ENCODE data around the gene COG3. TPM values are rescaled to one million over a fixed set of nuclear protein-coding genes. Genes with fewer than 3 reads are reported as not detected.

The COG3 gene
- total RNA-seq, 1 donor from 2014 or later, result 36.5 TPM

- Histone ChIP-seq H3K36me3 (ENCODE audit: control insufficient read depth in 3 of 3, insufficient read depth in 3 of 3, low read length in 3 of 3) (peaks cover 20 to 48% (median 48%) of the 10 kb centered on the region in 3 donors), H3K27ac (ENCODE audit: low read depth, low read length) (no peak overlapping the region)
Measured at GRCh38 chr13:45518525-45519245, 53.9 kb downstream of the COG3 start.

GRCh38 chr13:45519493-45519892 is 54.8 kb downstream of the COG3 start:
- H3K4me1 ChIP-seq (ENCODE audit: control insufficient read depth in 3 of 3, insufficient read depth in 3 of 3, low read length in 3 of 3), result no peaks in the 10 kb centered on the region
- no peak overlapping the region for H3K27ac ChIP-seq (ENCODE audit: low read depth, low read length)
- H3K9me3 ChIP-seq (ENCODE audit: control insufficient read depth in 3 of 3, low read length in 3 of 3), result no peaks in the 10 kb centered on the region
- no peaks in the 10 kb centered on the region for H3K27me3 ChIP-seq (ENCODE audit: control insufficient read depth in 3 of 3, insufficient read depth in 3 of 3, low read length in 3 of 3)
- H3K9ac ChIP-seq (ENCODE audit: low read depth in 1 of 3, low read length in 3 of 3), result no peak overlapping the region
- peaks cover 20 to 52% (median 48%) of the 10 kb centered on the region in 3 donors for H3K36me3 ChIP-seq (ENCODE audit: control insufficient read depth in 3 of 3, insufficient read depth in 3 of 3, low read length in 3 of 3)
- H3K4me3 ChIP-seq (ENCODE audit: low read length in 3 of 3), result no peak overlapping the region

More at GRCh38 chr13:45518525-45519245, 53.9 kb downstream of the COG3 start:
- Histone ChIP-seq H3K4me3 (ENCODE audit: low read length in 3 of 3) (no peak overlapping the region), H3K9ac (ENCODE audit: low read depth in 1 of 3, low read length in 3 of 3) (no peak overlapping the region), H3K4me1 (ENCODE audit: control insufficient read depth in 3 of 3, insufficient read depth in 3 of 3, low read length in 3 of 3) (no peaks in the 10 kb centered on the region), H3K27me3 (ENCODE audit: control insufficient read depth in 3 of 3, insufficient read depth in 3 of 3, low read length in 3 of 3) (no peaks in the 10 kb centered on the region), H3K9me3 (ENCODE audit: control insufficient read depth in 3 of 3, low read length in 3 of 3) (no peaks in the 10 kb centered on the region)

DNA sequence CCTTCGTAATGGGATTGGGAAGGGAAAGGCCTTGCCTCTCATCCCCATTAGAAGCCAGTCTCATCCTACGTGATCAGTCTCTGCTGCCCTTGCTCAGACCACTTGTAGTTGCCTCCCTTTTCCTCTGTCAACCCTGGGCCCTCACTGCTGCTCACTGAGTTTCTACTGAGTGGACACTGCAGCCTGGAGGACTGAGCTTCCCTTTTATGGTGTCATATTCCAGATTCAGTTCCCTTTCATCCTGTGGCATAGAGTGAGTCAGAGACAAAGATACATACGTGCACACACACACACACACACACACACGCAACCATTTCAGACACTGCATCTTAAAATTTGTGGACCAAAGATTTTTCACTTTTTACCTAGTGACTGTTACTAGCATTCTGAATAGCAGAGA is 56.6 kb downstream of the COG3 start:
- H3K27ac ChIP-seq (ENCODE audit: low read depth, low read length), result no peak overlapping the region
- no peak overlapping the region for H3K9ac ChIP-seq (ENCODE audit: low read depth in 1 of 3, low read length in 3 of 3)
- peaks cover 22 to 48% (median 39%) of the 10 kb centered on the region in 3 donors for H3K36me3 ChIP-seq (ENCODE audit: control insufficient read depth in 3 of 3, insufficient read depth in 3 of 3, low read length in 3 of 3)
- H3K27me3 ChIP-seq (ENCODE audit: control insufficient read depth in 3 of 3, insufficient read depth in 3 of 3, low read length in 3 of 3), result no peaks in the 10 kb centered on the region
- no peaks in the 10 kb centered on the region for H3K4me1 ChIP-seq (ENCODE audit: control insufficient read depth in 3 of 3, insufficient read depth in 3 of 3, low read length in 3 of 3)
- no peak overlapping the region for H3K4me3 ChIP-seq (ENCODE audit: low read length in 3 of 3)
- H3K9me3 ChIP-seq (ENCODE audit: control insufficient read depth in 3 of 3, low read length in 3 of 3), result no peaks in the 10 kb centered on the region

- Histone ChIP-seq H3K4me3 (ENCODE audit: low read length in 3 of 3) (no peak overlapping the region), H3K36me3 (ENCODE audit: control insufficient read depth in 3 of 3, insufficient read depth in 3 of 3, low read length in 3 of 3) (peaks cover 19 to 47% (median 29%) of the 10 kb centered on the region in 3 donors), H3K9ac (ENCODE audit: low read depth in 1 of 3, low read length in 3 of 3) (no peak overlapping the region), H3K4me1 (ENCODE audit: control insufficient read depth in 3 of 3, insufficient read depth in 3 of 3, low read length in 3 of 3) (no peaks in the 10 kb centered on the region), H3K9me3 (ENCODE audit: control insufficient read depth in 3 of 3, low read length in 3 of 3) (no peaks in the 10 kb centered on the region), H3K27me3 (ENCODE audit: control insufficient read depth in 3 of 3, insufficient read depth in 3 of 3, low read length in 3 of 3) (no peaks in the 10 kb centered on the region), H3K27ac (ENCODE audit: low read depth, low read length) (no peak overlapping the region)
Measured at GRCh38 chr13:45522571-45522970, 57.8 kb downstream of the COG3 start.

GRCh38 chr13:45527699-45528462 is 63.1 kb downstream of the COG3 start:
- Histone ChIP-seq H3K36me3 (ENCODE audit: control insufficient read depth in 3 of 3, insufficient read depth in 3 of 3, low read length in 3 of 3) (peaks cover 9 to 47% (median 14%) of the 10 kb centered on the region in 3 donors), H3K27me3 (ENCODE audit: control insufficient read depth in 3 of 3, insufficient read depth in 3 of 3, low read length in 3 of 3) (no peaks in the 10 kb centered on the region), H3K27ac (ENCODE audit: low read depth, low read length) (no peak overlapping the region), H3K4me3 (ENCODE audit: low read length in 3 of 3) (no peak overlapping the region), H3K9ac (ENCODE audit: low read depth in 1 of 3, low read length in 3 of 3) (no peak overlapping the region), H3K4me1 (ENCODE audit: control insufficient read depth in 3 of 3, insufficient read depth in 3 of 3, low read length in 3 of 3) (no peaks in the 10 kb centered on the region), H3K9me3 (ENCODE audit: control insufficient read depth in 3 of 3, low read length in 3 of 3) (no peaks in the 10 kb centered on the region)

DNA sequence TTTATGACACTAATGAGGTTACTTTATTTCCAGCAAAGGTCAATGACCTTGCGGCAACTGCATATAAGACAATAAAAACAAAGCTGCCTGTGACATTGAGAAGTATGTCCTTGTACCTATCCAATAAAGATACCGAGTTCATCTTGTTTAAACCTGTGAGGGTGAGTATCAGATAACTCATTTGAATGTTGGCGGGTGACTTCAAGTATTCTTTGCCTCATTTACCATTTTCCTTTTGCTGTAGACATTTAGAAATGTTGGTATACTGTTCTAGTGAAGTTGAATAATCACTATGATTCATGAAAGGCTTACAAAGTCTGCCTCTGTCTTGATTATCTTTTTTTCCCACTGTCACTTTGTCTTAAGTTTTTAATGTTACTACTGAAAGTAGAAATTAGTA is 65.0 kb downstream of the COG3 start:
- Histone ChIP-seq H3K27me3 (ENCODE audit: control insufficient read depth in 3 of 3, insufficient read depth in 3 of 3, low read length in 3 of 3) (no peaks in the 10 kb centered on the region), H3K36me3 (ENCODE audit: control insufficient read depth in 3 of 3, insufficient read depth in 3 of 3, low read length in 3 of 3) (peaks cover 25 to 61% (median 33%) of the 10 kb centered on the region in 3 donors), H3K9me3 (ENCODE audit: control insufficient read depth in 3 of 3, low read length in 3 of 3) (no peaks in the 10 kb centered on the region), H3K4me1 (ENCODE audit: control insufficient read depth in 3 of 3, insufficient read depth in 3 of 3, low read length in 3 of 3) (no peaks in the 10 kb centered on the region), H3K27ac (ENCODE audit: low read depth, low read length) (no peak overlapping the region), H3K4me3 (ENCODE audit: low read length in 3 of 3) (no peak overlapping the region), H3K9ac (ENCODE audit: low read depth in 1 of 3, low read length in 3 of 3) (no peak overlapping the region)

DNA sequence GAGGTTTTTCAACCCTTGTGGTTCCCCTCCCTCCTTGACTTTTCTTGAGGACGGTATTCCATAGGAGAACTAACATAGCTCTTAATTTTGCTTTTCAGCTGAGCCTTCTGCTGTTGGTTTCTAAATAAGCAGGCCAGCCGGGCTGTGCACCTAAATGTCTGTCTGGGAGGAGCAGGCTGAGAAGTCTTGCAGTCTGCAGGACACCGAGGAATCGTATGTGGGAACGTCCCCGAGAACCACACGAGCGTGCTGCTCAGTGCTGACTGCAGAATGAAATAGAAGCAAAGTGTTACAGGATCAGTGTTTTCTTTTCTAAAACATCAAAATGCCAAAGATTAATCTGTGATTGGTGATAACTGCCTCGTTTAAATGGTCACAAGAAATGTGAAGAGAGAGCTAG is 69.9 kb downstream of the COG3 start:
- H3K4me3 ChIP-seq (ENCODE audit: low read length in 3 of 3), result no peak overlapping the region
- no peaks in the 10 kb centered on the region for H3K4me1 ChIP-seq (ENCODE audit: control insufficient read depth in 3 of 3, insufficient read depth in 3 of 3, low read length in 3 of 3)
- peaks cover 30 to 54% (median 38%) of the 10 kb centered on the region in 3 donors for H3K36me3 ChIP-seq (ENCODE audit: control insufficient read depth in 3 of 3, insufficient read depth in 3 of 3, low read length in 3 of 3)
- H3K27ac ChIP-seq (ENCODE audit: low read depth, low read length), result no peak overlapping the region
- no peak overlapping the region for H3K9ac ChIP-seq (ENCODE audit: low read depth in 1 of 3, low read length in 3 of 3)
- no peaks in the 10 kb centered on the region for H3K27me3 ChIP-seq (ENCODE audit: control insufficient read depth in 3 of 3, insufficient read depth in 3 of 3, low read length in 3 of 3)
- no peaks in the 10 kb centered on the region for H3K9me3 ChIP-seq (ENCODE audit: control insufficient read depth in 3 of 3, low read length in 3 of 3)

GRCh38 chr13:45536224-45536623 is 71.5 kb downstream of the COG3 start:
- no peak overlapping the region for H3K9ac ChIP-seq (ENCODE audit: low read depth in 1 of 3, low read length in 3 of 3)
- no peak overlapping the region for H3K27ac ChIP-seq (ENCODE audit: low read depth, low read length)
- no peaks in the 10 kb centered on the region for H3K27me3 ChIP-seq (ENCODE audit: control insufficient read depth in 3 of 3, insufficient read depth in 3 of 3, low read length in 3 of 3)
- no peaks in the 10 kb centered on the region for H3K4me1 ChIP-seq (ENCODE audit: control insufficient read depth in 3 of 3, insufficient read depth in 3 of 3, low read length in 3 of 3)
- peaks cover 26 to 39% (median 30%) of the 10 kb centered on the region in 3 donors for H3K36me3 ChIP-seq (ENCODE audit: control insufficient read depth in 3 of 3, insufficient read depth in 3 of 3, low read length in 3 of 3)
- H3K4me3 ChIP-seq (ENCODE audit: low read length in 3 of 3), result no peak overlapping the region
- no peaks in the 10 kb centered on the region for H3K9me3 ChIP-seq (ENCODE audit: control insufficient read depth in 3 of 3, low read length in 3 of 3)

- Histone ChIP-seq H3K9me3 (ENCODE audit: control insufficient read depth in 3 of 3, low read length in 3 of 3) (no peaks in the 10 kb centered on the region), H3K4me1 (ENCODE audit: control insufficient read depth in 3 of 3, insufficient read depth in 3 of 3, low read length in 3 of 3) (no peaks in the 10 kb centered on the region), H3K36me3 (ENCODE audit: control insufficient read depth in 3 of 3, insufficient read depth in 3 of 3, low read length in 3 of 3) (peaks cover 26 to 30% (median 30%) of the 10 kb centered on the region in 3 donors), H3K9ac (ENCODE audit: low read depth in 1 of 3, low read length in 3 of 3) (no peak overlapping the region), H3K27ac (ENCODE audit: low read depth, low read length) (no peak overlapping the region), H3K4me3 (ENCODE audit: low read length in 3 of 3) (no peak overlapping the region), H3K27me3 (ENCODE audit: control insufficient read depth in 3 of 3, insufficient read depth in 3 of 3, low read length in 3 of 3) (no peaks in the 10 kb centered on the region)
Measured at GRCh38 chr13:45537516-45537915, 72.8 kb downstream of the COG3 start.

DNA sequence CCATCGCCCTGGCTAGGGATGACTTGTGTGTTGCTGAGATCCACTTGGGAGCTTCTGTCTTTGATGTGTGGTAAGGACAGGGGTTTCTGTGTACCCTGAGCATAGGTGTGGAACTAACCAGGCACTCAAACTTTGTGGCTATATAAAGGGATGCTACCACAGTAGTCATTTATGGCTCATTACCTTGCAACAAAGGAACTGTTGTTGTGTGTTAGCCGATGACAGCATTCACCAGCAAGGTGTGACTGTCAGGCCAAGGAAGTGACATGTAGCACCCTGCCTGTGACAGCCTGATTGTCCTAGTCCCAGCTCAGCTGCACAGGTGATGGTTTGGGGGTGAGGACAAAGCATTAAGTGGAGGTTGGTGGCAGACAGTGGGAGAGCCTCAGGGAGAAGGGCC is 73.6 kb downstream of the COG3 start:
- no peaks in the 10 kb centered on the region for H3K4me1 ChIP-seq (ENCODE audit: control insufficient read depth in 3 of 3, insufficient read depth in 3 of 3, low read length in 3 of 3)
- no peak overlapping the region for H3K9ac ChIP-seq (ENCODE audit: low read depth in 1 of 3, low read length in 3 of 3)
- no peaks in the 10 kb centered on the region for H3K27me3 ChIP-seq (ENCODE audit: control insufficient read depth in 3 of 3, insufficient read depth in 3 of 3, low read length in 3 of 3)
- H3K4me3 ChIP-seq (ENCODE audit: low read length in 3 of 3), result no peak overlapping the region
- H3K9me3 ChIP-seq (ENCODE audit: control insufficient read depth in 3 of 3, low read length in 3 of 3), result no peaks in the 10 kb centered on the region
- no peak overlapping the region for H3K27ac ChIP-seq (ENCODE audit: low read depth, low read length)
- peaks cover 22 to 25% (median 23%) of the 10 kb centered on the region in 3 donors for H3K36me3 ChIP-seq (ENCODE audit: control insufficient read depth in 3 of 3, insufficient read depth in 3 of 3, low read length in 3 of 3)
